HG02943 (cell line): Measurements from ENCODE around the gene HGS.

Source experiments
- ATAC-seq: cut with Tn5 transposase; IDR thresholded peaks from one replicate; pipeline ENCODE4 v1.9.1; 2021; ENCODE audit warnings: mild to moderate bottlenecking, low read depth, moderate library complexity; ENCODE audit not compliant: unreplicated experiment

Gene HGS

GRCh38 chr17:81683208-81683583 lies 615 bp upstream of the HGS start:
- ATAC-seq, result peak; percentile 2

- no peak for ATAC-seq
These were observed 666 bp downstream of the HGS start for GRCh38 chr17:81684442-81684911.

GRCh38 chr17:81685108-81685507 lies 1.3 kb downstream of the HGS start:
- no peak for ATAC-seq

- ATAC-seq, result no peak
These were observed 2.8 kb downstream of the HGS start for GRCh38 chr17:81686614-81687013.

GRCh38 chr17:81687770-81688541 lies 4.1 kb downstream of the HGS start:
- no peak for ATAC-seq

- no peak for ATAC-seq
These were observed 4.8 kb downstream of the HGS start for GRCh38 chr17:81688616-81689015.

GRCh38 chr17:81690066-81690465 lies 6.3 kb downstream of the HGS start:
- ATAC-seq, result no peak

GRCh38 chr17:81690549-81690948 lies 6.7 kb downstream of the HGS start:
- ATAC-seq, result no peak

- ATAC-seq, result no peak
These were observed 7.4 kb downstream of the HGS start for GRCh38 chr17:81691196-81691595.

GRCh38 chr17:81691608-81692007 lies 7.8 kb downstream of the HGS start:
- no peak for ATAC-seq

GRCh38 chr17:81693509-81694210 lies 9.8 kb downstream of the HGS start:
- ATAC-seq, result no peak

GRCh38 chr17:81694810-81695209 lies 11.0 kb downstream of the HGS start:
- ATAC-seq, result no peak

- ATAC-seq, result no peak
These were observed 11.4 kb downstream of the HGS start for GRCh38 chr17:81695211-81695610.

- ATAC-seq, result no peak
These were observed 12.0 kb downstream of the HGS start for GRCh38 chr17:81695801-81696200.

- no peak for ATAC-seq
These were observed 12.6 kb downstream of the HGS start for GRCh38 chr17:81696218-81696941.

- ATAC-seq, result no peak
These were observed 13.6 kb downstream of the HGS start for GRCh38 chr17:81697261-81698044.

- no peak for ATAC-seq
These were observed 16.8 kb downstream of the HGS start for GRCh38 chr17:81700353-81701287.

GRCh38 chr17:81701288-81702071 lies 17.7 kb downstream of the HGS start:
- no peak for ATAC-seq
